NT2/D1 (cell line): ENCODE measurements around the gene NBEAL2.

Experiments used
- DNase-seq: peaks from one replicate; pipeline ENCODE4 v3.0.0-alpha.2; 2011; ENCODE audit warnings: low read depth, low spot score
- H3K27me3 ChIP-seq: 2 replicates; pipeline ENCODE4 v1.6.0; 2011; ENCODE audit warnings: mild to moderate bottlenecking; ENCODE audit not compliant: insufficient read length, insufficient read depth
- H3K36me3 ChIP-seq: 2 replicates; pipeline ENCODE4 v1.6.1; 2011; ENCODE audit warnings: mild to moderate bottlenecking, low read length, mixed read lengths; ENCODE audit not compliant: insufficient read depth, insufficient read length
- H3K4me1 ChIP-seq: 2 replicates; pipeline ENCODE4 v1.5.1; 2011; ENCODE audit not compliant: insufficient read depth, insufficient read length
- H3K4me3 ChIP-seq: 2 replicates; pipeline ENCODE4 v1.5.1; 2011; ENCODE audit warnings: low read depth; ENCODE audit not compliant: insufficient read length
- H3K9ac ChIP-seq: 2 replicates; pipeline ENCODE4 v1.6.0; 2011; ENCODE audit warnings: low read depth; ENCODE audit not compliant: insufficient read length
- H3K9me3 ChIP-seq: 2 replicates; pipeline ENCODE4 v1.5.1; 2011; ENCODE audit warnings: mild to moderate bottlenecking, low read length; ENCODE audit not compliant: insufficient read depth
- SUZ12 ChIP-seq: IDR thresholded peaks from 2 replicates; pipeline ENCODE4 v1.6.1; 2011; ENCODE audit not compliant: insufficient read length, insufficient read depth; ENCODE audit errors: extremely low read depth
- YY1 ChIP-seq: IDR thresholded peaks from 2 replicates; pipeline ENCODE4 v1.6.1; 2011; ENCODE audit not compliant: insufficient read length, insufficient read depth
- ZNF274 ChIP-seq: IDR thresholded peaks from 2 replicates; pipeline ENCODE4 v1.6.1; 2011; ENCODE audit warnings: mild to moderate bottlenecking, low read depth, low read length

NBEAL2 gene

GRCh38 chr3:46976326-46977190 is 2.9 kb upstream of the NBEAL2 start, which contains the start of gene CCDC12:
Gene CCDC12 (minus strand): TSS chr3:46976745. CDS start chr3:46976732, 13 bp downstream.
- peaks cover 10% of the 10 kb centered on the region for H3K27me3 ChIP-seq
- peaks cover 16% of the 10 kb centered on the region for H3K4me1 ChIP-seq
- peak within 1 kb of the TSS; percentile 100 for H3K4me3 ChIP-seq
- peaks cover 18% of the 10 kb centered on the region for H3K36me3 ChIP-seq
- peak within 1 kb of the TSS; percentile 99 for H3K9ac ChIP-seq
- TF ChIP-seq SUZ12 (no peak), YY1 (peak; percentile 70), ZNF274 (no peak)
- H3K9me3 ChIP-seq = no peaks in the 10 kb centered on the region
- peak; percentile 97 for DNase-seq

GRCh38 chr3:46977811-46978195 is 1.7 kb upstream of the NBEAL2 start:
- Histone ChIP-seq H3K27me3 (peaks cover 10% of the 10 kb centered on the region), H3K9me3 (no peaks in the 10 kb centered on the region), H3K9ac (peak overlapping the region; percentile 32), H3K4me3 (no peak overlapping the region), H3K4me1 (peaks cover 20% of the 10 kb centered on the region), H3K36me3 (peaks cover 15% of the 10 kb centered on the region)
- DNase-seq = no peak
- TF ChIP-seq ZNF274 (no peak), SUZ12 (no peak), YY1 (no peak)

- H3K4me1 ChIP-seq = peaks cover 20% of the 10 kb centered on the region
- no peak overlapping the region for H3K4me3 ChIP-seq
Observed at GRCh38 chr3:46978381-46978780, 1.1 kb upstream of the NBEAL2 start.

GRCh38 chr3:46979958-46980497 is 562 bp downstream of the NBEAL2 start:
- DNase-seq = no peak
- peak overlapping the region; percentile 59 for H3K4me3 ChIP-seq

More at GRCh38 chr3:46978381-46978780, 1.1 kb upstream of the NBEAL2 start:
- Histone ChIP-seq H3K9me3 (no peaks in the 10 kb centered on the region), H3K27me3 (peaks cover 10% of the 10 kb centered on the region), H3K36me3 (peaks cover 15% of the 10 kb centered on the region), H3K9ac (no peak overlapping the region)
- TF ChIP-seq YY1 (no peak), ZNF274 (no peak), SUZ12 (no peak)
- DNase-seq = no peak

GRCh38 chr3:46981932-46982471 is 2.5 kb downstream of the NBEAL2 start:
- DNase-seq = no peak
- no peaks in the 10 kb centered on the region for H3K36me3 ChIP-seq
- H3K4me1 ChIP-seq = peaks cover 24% of the 10 kb centered on the region
- H3K9ac ChIP-seq = no peak overlapping the region
- no peak for TF ChIP-seq YY1
- TF ChIP-seq SUZ12 = no peak
- TF ChIP-seq ZNF274 = no peak
- no peaks in the 10 kb centered on the region for H3K9me3 ChIP-seq
- no peak overlapping the region for H3K4me3 ChIP-seq
- peaks cover 10% of the 10 kb centered on the region for H3K27me3 ChIP-seq

More at GRCh38 chr3:46979958-46980497, 562 bp downstream of the NBEAL2 start:
- no peaks in the 10 kb centered on the region for H3K9me3 ChIP-seq
- peaks cover 10% of the 10 kb centered on the region for H3K27me3 ChIP-seq
- peaks cover 20% of the 10 kb centered on the region for H3K4me1 ChIP-seq
- H3K9ac ChIP-seq = peak overlapping the region; percentile 77
- peaks cover 3% of the 10 kb centered on the region for H3K36me3 ChIP-seq
- TF ChIP-seq SUZ12 = no peak
- TF ChIP-seq YY1 = no peak
- no peak for TF ChIP-seq ZNF274

- Histone ChIP-seq H3K4me1 (peaks cover 28% of the 10 kb centered on the region), H3K9ac (no peak overlapping the region)
Observed at GRCh38 chr3:46982546-46982945, 3.1 kb downstream of the NBEAL2 start.

More at GRCh38 chr3:46982546-46982945, 3.1 kb downstream of the NBEAL2 start:
- Histone ChIP-seq H3K36me3 (no peaks in the 10 kb centered on the region), H3K4me3 (no peak overlapping the region), H3K9me3 (no peaks in the 10 kb centered on the region), H3K27me3 (peaks cover 10% of the 10 kb centered on the region)
- DNase-seq = no peak
- TF ChIP-seq SUZ12 (no peak), ZNF274 (no peak), YY1 (no peak)
